Measurements from ENCODE around the gene ZCCHC3.
A peak's percentile ranks its signal among the peaks of the same experiment; 100 is the strongest.
"Not testable (repeated sequence)": the region's sequence is repeated elsewhere in the genome, so short reads cannot be mapped to it uniquely, and the experiment has no call there.

The ZCCHC3 gene

DNA sequence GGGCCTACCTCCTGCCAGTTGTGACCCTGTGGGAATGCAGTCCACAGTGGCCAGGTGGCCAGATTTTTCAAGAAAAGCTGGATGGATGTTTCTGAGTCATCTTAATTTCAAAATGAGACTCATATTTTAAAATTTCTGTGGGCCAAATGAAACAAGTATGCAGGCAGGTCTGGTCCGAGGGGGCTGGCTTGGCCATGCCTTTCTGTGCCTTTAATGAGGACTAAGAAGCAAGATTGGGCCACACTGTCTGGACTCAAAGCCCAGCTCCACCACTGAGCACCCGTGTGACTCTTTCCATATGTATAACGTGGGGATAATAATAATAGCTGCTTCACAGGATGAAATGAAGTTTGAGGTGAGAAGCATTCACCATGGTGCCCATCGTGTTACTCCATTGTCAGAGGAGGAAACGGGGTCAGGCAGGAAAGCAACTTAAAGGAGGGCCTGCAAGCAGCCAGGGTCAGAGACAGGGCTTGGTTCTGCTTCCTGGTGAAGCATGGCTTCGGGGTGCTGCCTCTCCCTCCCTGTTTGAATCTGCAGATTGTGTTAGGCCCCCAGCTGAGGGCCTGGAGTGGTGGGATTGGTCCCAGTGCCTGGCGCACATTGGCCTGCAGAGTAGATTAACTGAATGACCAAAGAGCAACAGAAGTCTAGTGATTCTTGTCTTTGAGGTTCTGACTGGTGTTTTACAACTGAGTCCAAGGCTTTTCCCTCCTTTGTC, 31.8 kb downstream of the ZCCHC3 start:
- no peak for DNase-seq (ENCODE audit: low read depth)
- H3K4me3 ChIP-seq (ENCODE audit: low read depth, low read length) = no peak overlapping the region
- no peak for TF ChIP-seq CTCF (IDR thresholded peaks at IDR 0.05; ENCODE audit: control insufficient read depth, extremely low read depth, insufficient read depth)

GRCh38 chr20:329851-330232, 32.5 kb downstream of the ZCCHC3 start:
- no peak for DNase-seq (ENCODE audit: low read depth)
- TF ChIP-seq CTCF (IDR thresholded peaks at IDR 0.05; ENCODE audit: control insufficient read depth, extremely low read depth, insufficient read depth) = no peak
- H3K4me3 ChIP-seq (ENCODE audit: low read depth, low read length) = no peak overlapping the region

GRCh38 chr20:330233-331149, 33.1 kb downstream of the ZCCHC3 start:
- TF ChIP-seq CTCF (IDR thresholded peaks at IDR 0.05; ENCODE audit: control insufficient read depth, extremely low read depth, insufficient read depth) = peak; percentile 72
- DNase-seq (ENCODE audit: low read depth) = no peak
- H3K4me3 ChIP-seq (ENCODE audit: low read depth, low read length) = no peak overlapping the region

DNA sequence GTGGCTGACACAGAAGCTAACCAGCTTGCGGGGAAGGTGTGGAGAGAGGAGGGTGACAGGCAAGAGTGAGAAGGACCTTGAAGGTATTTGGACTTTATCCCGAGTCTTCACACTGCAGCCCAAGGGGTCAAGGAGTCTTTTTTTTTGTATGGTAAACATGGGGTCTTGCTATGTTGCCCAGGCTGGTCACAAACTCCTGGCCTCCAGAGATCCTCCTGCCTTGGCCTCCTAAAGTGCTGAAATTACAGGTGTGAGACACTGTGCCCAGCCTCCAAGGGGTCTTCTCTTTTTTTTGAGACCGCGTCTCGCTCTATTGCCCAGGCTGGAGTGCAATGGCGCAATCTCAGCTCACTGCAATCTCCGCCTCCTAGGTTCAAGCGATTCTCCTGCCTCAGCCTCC, 37.2 kb downstream of the ZCCHC3 start:
- TF ChIP-seq CTCF (IDR thresholded peaks at IDR 0.05; ENCODE audit: control insufficient read depth, extremely low read depth, insufficient read depth) = no peak
- H3K4me3 ChIP-seq (ENCODE audit: low read depth, low read length) = no peak overlapping the region
- no peak for DNase-seq (ENCODE audit: low read depth)

DNA sequence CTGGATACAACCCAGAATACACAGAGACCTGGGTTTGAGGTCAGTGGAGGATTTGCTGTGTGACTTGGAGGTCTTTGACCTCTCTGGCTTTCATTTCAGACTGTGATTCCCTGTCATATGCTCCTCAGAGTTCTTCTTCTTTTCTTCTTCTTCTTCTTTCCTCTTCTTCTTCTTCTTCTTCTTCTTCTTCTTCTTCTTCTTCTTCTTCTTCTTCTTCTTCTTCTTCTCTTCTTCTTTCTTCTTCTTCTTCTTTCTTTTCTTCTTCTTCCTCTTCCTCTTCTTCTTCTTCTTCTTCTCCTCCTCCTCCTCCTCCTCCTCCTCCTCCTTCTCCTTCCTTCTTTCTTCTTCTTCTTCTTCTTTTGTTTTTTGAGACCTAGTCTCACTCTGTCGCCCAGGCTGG, 38.7 kb downstream of the ZCCHC3 start:
- DNase-seq (ENCODE audit: low read depth); H3K4me3 ChIP-seq (ENCODE audit: low read depth, low read length): not testable (repeated sequence)

GRCh38 chr20:341682-342081, 44.3 kb downstream of the ZCCHC3 start:
- TF ChIP-seq CTCF (IDR thresholded peaks at IDR 0.05; ENCODE audit: control insufficient read depth, extremely low read depth, insufficient read depth) = no peak
- no peak overlapping the region for H3K4me3 ChIP-seq (ENCODE audit: low read depth, low read length)
- DNase-seq (ENCODE audit: low read depth) = no peak

DNA sequence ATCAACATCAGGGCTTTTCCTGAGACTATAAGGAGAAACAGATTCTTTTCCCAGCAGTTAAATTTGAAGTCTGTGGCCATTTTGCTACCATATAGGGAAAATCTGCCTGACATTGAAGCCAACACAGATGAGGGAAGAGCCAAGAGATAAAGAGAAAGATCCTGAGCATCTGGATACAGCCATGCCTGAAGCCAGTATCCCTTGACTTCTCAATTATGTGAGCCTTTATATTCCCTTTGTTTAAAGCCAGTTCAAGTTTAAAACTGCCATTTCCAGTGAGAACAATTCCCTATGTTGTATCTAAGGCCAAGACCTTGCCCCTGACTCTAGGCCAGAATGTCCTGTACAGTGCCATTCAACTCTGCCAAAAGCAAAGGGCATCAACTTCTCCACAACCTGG, 45.7 kb downstream of the ZCCHC3 start:
- no peak for TF ChIP-seq CTCF (IDR thresholded peaks at IDR 0.05; ENCODE audit: control insufficient read depth, extremely low read depth, insufficient read depth)
- no peak overlapping the region for H3K4me3 ChIP-seq (ENCODE audit: low read depth, low read length)
- DNase-seq (ENCODE audit: low read depth) = no peak
